ENCODE results near the gene ITPKC. TPM values are rescaled to one million over a fixed set of nuclear protein-coding genes. Genes with fewer than 3 reads are reported as not detected.

The ITPKC gene
- total and polyA plus RNA-seq, 9 donors: 8.2 to 13.0 (median 11.1) TPM

DNA sequence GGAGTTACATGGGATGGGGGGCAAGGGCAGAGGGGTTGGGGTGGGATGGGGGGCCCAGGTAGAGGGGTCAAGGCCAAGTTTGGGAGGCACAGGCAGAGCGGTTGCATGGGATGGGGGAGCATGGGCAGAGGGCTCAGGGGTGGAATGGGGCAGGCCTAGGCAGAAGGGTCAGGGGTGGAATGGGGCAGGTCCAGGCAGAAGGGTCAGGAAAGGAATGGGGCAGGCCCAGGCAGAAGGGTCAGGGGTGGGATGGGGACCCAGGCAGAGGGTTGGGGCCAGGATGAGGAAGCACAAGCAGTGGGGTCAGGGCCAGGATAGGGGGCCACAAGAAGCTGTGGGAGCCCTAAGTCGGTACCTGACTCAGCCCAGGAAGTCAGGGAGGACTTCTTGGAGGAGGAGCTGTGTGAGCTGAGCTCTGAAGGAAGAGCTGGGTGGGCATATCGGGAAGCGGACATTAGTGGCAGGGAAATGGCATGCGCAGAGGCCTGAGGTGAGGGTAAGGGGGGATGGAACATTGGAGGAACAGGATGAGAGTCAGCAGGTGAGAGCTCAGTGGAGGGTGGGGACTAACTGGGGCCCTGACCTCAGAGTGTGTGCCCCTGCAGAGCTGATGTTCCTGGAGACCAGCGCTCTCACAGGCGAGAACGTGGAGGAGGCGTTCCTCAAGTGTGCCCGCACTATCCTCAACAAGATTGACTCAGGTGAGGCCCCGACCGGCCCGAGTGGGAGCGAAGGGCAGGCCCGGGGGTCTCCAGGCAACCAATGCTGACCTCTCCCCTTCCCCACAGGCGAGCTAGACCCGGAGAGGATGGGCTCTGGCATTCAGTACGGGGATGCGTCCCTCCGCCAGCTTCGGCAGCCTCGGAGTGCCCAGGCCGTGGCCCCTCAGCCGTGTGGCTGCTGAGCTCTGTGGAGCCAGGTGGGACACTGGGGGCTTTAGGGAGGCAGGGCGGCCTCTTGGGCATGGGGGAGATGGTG is 69.4 kb downstream of the ITPKC start:
- Histone ChIP-seq H3K36me3 (ENCODE audit: control insufficient read depth, insufficient read depth, low read length) (peaks cover 14% of the 10 kb centered on the region), H3K27me3 (ENCODE audit: control insufficient read depth, insufficient read depth, low read length) (no peaks in the 10 kb centered on the region), H3K27ac (ENCODE audit: low read length) (no peak overlapping the region), H3K9me3 (replicated peaks; ENCODE audit: control insufficient read depth, low read depth, low read length) (no peaks in the 10 kb centered on the region), H3K4me1 (ENCODE audit: control insufficient read depth, insufficient read depth, low read length) (no peaks in the 10 kb centered on the region), H3K4me3 (ENCODE audit: low read length) (no peak overlapping the region)
- DNase-seq: no peak
- 85% methylated on average over 22 of the region's 25 CpGs for WGBS (ENCODE audit: insufficient coverage)

Other genes with a start within 250 kb of the ITPKC start
- gene SHKBP1, start 140.2 kb upstream of the ITPKC start, total RNA-seq: 8.2 TPM
- 10 to 100 TPM; 18.6 to 29.8 (median 21.6) TPM for gene SHKBP1, start 140.2 kb upstream of the ITPKC start, polyA plus RNA-seq (ENCODE audit: insufficient read depth in 1 of 8, insufficient read length in 8 of 8, low replicate concordance in 1 of 8)
- 69.6 TPM for gene LTBP4, start 115.7 kb upstream of the ITPKC start, total RNA-seq
- gene LTBP4, start 115.7 kb upstream of the ITPKC start, polyA plus RNA-seq (ENCODE audit: insufficient read depth in 1 of 8, insufficient read length in 8 of 8, low replicate concordance in 1 of 8): 100 to 1,000 TPM; 209 to 383 (median 313) TPM
- 14.6 TPM for gene NUMBL, start 26.5 kb upstream of the ITPKC start, total RNA-seq
- gene NUMBL, start 26.5 kb upstream of the ITPKC start, polyA plus RNA-seq (ENCODE audit: insufficient read depth in 1 of 8, insufficient read length in 8 of 8, low replicate concordance in 1 of 8): 10 to 100 TPM; 26.7 to 39.5 (median 33.5) TPM
- 18.2 TPM for gene COQ8B, start 226 bp upstream of the ITPKC start, total RNA-seq
- gene COQ8B, start 226 bp upstream of the ITPKC start, polyA plus RNA-seq (ENCODE audit: insufficient read depth in 1 of 8, insufficient read length in 8 of 8, low replicate concordance in 1 of 8): 10 to 100 TPM; 19.4 to 26.5 (median 23.6) TPM
- 1.2 TPM for gene ACTMAP, start 33.4 kb downstream of the ITPKC start, total RNA-seq
- 10 to 100 TPM in 6 of 8 donors, 1 to 10 TPM in 2; 7.8 to 13.0 (median 11.2) TPM for gene ACTMAP, start 33.4 kb downstream of the ITPKC start, polyA plus RNA-seq (ENCODE audit: insufficient read depth in 1 of 8, insufficient read length in 8 of 8, low replicate concordance in 1 of 8)
- gene SNRPA, start 34.1 kb downstream of the ITPKC start, total RNA-seq: 27.0 TPM
- 10 to 100 TPM; 56.2 to 88.4 (median 74.5) TPM for gene SNRPA, start 34.1 kb downstream of the ITPKC start, polyA plus RNA-seq (ENCODE audit: insufficient read depth in 1 of 8, insufficient read length in 8 of 8, low replicate concordance in 1 of 8)
- 3.3 TPM for gene MIA, start 58.4 kb downstream of the ITPKC start, total RNA-seq
- 1 to 10 TPM in 6 of 8 donors, under 1 TPM in 1, not detected in 1; 0.67 to 5.9 (median 2.9) TPM for gene MIA, start 58.4 kb downstream of the ITPKC start, polyA plus RNA-seq (ENCODE audit: insufficient read depth in 1 of 8, insufficient read length in 8 of 8, low replicate concordance in 1 of 8)
- gene RAB4B, start 61.1 kb downstream of the ITPKC start, total RNA-seq: 6.0 TPM
- 10 to 100 TPM in 3 of 8 donors, 1 to 10 TPM in 5; 7.2 to 11.0 (median 9.6) TPM for gene RAB4B, start 61.1 kb downstream of the ITPKC start, polyA plus RNA-seq (ENCODE audit: insufficient read depth in 1 of 8, insufficient read length in 8 of 8, low replicate concordance in 1 of 8)
- gene EGLN2, start 82.1 kb downstream of the ITPKC start, total RNA-seq: 52.0 TPM
- 10 to 100 TPM; 46.8 to 58.7 (median 52.4) TPM for gene EGLN2, start 82.1 kb downstream of the ITPKC start, polyA plus RNA-seq (ENCODE audit: insufficient read depth in 1 of 8, insufficient read length in 8 of 8, low replicate concordance in 1 of 8)
- gene CYP2A6, start 133.3 kb downstream of the ITPKC start, total RNA-seq: not detected
- gene CYP2A6, start 133.3 kb downstream of the ITPKC start, polyA plus RNA-seq (ENCODE audit: insufficient read depth in 1 of 8, insufficient read length in 8 of 8, low replicate concordance in 1 of 8): under 1 TPM in 1 of 8 donors, not detected in 7; 0.12 TPM
- not detected for gene CYP2A7, start 165.1 kb downstream of the ITPKC start, total RNA-seq
- gene CYP2A7, start 165.1 kb downstream of the ITPKC start, polyA plus RNA-seq (ENCODE audit: insufficient read depth in 1 of 8, insufficient read length in 8 of 8, low replicate concordance in 1 of 8): under 1 TPM in 2 of 8 donors, not detected in 6; 0.05 to 0.19 TPM